Measurements from ENCODE around the gene HSF2BP.
"Not testable (repeated sequence)": the region's sequence is repeated elsewhere in the genome, so short reads cannot be mapped to it uniquely, and the experiment has no call there.

The HSF2BP gene

DNA sequence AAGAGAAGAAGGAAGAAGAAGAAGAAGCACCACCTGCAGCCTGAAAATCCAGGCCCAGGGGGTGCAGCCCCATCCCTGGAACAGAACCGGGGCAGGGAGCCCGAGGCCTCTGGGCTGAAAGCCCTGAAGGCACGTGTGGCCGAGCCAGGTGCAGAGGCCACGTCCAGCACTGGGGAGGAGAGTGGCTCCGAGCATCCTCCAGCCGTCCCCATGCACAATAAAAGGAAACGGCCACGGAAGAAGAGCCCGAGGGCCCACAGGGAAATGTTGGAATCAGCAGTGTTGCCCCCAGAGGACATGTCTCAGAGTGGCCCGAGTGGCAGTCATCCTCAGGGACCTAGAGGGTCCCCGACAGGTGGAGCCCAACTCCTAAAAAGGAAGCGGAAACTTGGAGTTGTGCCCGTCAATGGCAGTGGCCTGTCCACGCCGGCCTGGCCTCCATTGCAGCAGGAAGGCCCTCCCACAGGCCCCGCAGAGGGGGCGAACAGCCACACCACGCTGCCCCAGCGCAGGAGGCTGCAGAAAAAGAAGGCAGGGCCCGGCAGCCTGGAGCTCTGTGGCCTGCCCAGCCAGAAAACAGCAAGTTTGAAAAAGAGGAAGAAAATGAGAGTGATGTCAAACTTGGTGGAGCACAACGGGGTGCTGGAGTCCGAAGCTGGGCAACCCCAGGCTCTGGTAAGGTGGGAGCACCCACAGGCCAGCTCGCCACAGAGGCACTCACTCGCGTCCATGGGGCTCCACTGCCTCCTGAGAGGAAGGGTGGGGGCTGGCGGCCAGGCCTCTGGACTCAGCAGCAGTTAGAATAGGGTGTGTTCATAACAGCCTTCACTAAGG is 28.5 kb upstream of the HSF2BP start:
- no peak overlapping the region for H3K4me3 ChIP-seq (ENCODE audit: low read depth, low read length)

DNA sequence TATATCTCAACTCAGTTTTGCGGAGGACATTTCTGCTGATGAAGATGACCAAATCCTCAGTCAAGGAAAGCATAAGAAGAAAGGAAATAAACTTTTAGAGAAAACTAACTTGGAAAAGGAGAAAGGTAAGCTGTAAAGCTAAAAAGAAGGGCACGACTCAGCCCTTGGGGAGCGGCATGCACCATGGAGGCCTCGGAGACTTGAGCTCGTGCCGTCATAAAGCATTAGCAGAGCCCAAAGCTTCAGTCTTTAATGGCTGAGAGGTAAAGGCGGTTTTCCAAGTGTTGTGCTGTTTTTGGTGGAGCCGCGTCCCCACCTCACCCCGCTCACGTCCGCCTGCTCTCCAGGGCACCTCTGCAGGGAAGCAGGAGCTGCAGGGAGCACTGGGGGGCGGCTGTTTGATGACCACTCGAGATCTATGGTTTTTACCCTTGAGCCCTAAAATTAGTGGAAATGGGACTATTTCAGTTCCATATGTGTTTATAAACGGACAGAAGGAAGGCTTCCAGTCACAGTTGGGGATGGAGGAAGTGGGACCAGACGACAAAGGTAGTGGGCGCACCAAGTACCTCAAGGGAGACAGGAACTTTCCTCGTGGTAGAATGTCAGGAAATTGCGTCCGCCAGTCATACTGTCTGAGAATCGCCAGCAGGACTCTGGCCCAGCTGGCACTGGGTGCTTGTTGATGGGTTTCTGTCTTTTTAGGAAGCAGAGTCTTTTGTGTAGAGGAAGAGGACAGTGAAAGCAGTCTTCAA is 27.7 kb upstream of the HSF2BP start:
- no peak overlapping the region for H3K4me3 ChIP-seq (ENCODE audit: low read depth, low read length)

DNA sequence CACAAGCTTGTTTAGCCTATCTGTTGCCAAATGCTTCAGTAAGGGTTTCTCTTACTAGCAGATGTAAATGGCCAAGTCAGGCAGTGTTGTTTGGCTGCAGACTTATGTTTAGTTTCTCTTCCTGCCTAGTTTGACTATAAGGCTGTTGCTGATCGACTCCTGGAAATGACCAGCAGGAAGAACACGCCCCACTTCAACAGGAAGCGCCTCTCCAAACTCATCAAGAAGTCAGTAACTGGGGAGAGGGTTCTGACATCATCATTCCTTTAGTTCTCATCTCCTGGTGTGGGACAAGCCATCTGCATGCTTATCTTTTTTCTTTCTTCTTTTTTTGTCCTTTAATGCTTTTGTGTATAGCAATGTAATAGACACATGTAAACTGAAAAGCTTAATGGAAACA is 25.1 kb upstream of the HSF2BP start:
- no peak overlapping the region for H3K4me3 ChIP-seq (ENCODE audit: low read depth, low read length)

DNA sequence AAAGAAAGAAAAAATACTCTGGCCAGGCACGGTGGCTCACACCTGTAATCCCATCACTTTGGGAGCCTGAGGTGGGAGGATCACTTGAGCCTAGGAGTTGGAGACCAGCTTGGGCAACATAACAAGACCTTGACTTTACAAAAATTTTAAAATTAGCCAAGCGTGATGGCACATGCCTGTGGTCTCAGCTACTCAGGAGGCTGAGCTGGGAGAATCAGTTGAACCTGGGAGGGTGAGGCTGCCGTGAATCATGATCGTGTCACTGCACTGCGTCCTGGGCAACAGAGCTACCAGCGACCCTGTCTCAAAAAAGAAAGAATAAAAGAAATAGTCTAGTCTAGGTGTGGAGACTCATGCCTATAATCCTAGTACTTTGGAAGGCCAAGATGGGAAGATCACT is 22.4 kb upstream of the HSF2BP start:
- no peak overlapping the region for H3K4me3 ChIP-seq (ENCODE audit: low read depth, low read length)

DNA sequence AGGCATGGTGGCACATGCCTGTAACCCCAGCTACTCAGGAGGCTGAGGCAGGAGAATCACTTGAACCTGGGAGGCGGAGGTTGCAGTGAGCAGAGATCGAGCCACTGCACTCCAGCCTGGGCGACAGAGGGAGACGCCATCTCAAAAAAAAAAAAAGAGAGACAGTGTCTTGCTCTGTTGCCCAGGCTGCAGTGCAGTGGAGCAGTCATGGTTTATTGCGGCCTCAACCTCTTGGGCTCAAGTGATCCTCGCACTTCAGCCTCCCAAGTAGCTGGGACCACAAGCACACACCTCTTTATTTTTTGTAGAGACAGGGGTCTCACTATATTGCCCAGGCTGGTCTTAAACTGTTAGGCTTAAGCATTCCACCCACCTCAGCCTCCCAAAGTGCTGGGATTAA is 21.1 kb upstream of the HSF2BP start:
- H3K4me3 ChIP-seq (ENCODE audit: low read depth, low read length): not testable (repeated sequence)

DNA sequence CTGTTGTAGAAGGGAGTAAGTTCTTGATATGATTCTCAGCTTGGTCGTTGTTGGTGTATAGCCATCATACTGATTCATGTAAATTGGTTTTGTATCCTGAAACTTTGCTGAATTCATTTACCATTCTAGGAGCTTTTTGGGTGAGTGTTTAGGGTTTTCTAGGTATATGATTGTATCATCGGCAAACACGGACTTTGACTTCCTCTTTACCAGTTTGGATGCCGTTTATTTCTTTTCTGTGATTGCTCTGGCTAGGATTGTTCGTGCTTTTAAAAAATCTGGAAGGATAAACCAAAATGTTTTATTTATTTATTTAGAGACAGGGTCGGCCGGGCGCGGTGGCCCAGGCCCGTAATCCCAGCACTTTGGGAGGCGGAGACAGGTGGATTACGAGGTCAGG is 20.7 kb upstream of the HSF2BP start:
- no peak overlapping the region for H3K4me3 ChIP-seq (ENCODE audit: low read depth, low read length)

DNA sequence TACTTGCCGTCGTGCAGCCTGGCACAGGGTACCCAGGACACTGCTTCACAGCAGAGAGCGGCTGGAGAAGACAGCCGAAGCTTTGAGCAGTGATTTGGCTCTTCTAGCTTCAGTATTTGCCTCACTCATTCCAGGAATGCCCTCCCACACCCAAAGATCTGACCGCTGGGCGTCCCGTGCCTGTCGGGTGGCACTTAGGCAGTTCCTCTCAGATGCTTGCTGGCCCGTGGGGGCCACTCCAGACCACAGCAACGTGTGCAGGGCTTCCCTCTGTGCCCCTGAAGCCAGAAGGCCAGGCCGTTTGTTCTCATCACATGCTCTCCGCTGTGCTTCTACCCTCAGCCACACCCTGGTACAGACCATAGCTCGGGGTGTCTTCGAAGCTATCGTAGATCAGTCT is 17.1 kb upstream of the HSF2BP start:
- no peak overlapping the region for H3K4me3 ChIP-seq (ENCODE audit: low read depth, low read length)

DNA sequence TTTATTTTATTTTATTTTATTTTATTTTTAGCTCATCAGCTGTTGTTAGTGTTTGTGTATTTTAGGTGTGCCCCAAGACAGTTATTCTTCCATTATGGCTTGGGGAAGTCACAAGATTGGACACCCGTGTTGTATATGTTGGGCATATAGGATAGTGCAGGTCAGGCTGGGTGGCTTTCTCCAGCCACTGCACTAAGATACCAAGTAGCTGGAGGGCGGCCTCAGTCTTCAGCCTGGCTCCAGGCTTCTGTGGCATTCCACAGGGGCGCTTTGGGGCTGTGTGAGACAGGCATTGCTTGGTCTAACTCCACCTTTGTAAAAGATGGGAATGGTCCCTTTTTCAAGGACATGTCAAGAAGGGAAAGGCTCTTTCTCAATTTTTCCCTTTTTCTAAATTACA is 16.6 kb upstream of the HSF2BP start:
- no peak overlapping the region for H3K4me3 ChIP-seq (ENCODE audit: low read depth, low read length)

DNA sequence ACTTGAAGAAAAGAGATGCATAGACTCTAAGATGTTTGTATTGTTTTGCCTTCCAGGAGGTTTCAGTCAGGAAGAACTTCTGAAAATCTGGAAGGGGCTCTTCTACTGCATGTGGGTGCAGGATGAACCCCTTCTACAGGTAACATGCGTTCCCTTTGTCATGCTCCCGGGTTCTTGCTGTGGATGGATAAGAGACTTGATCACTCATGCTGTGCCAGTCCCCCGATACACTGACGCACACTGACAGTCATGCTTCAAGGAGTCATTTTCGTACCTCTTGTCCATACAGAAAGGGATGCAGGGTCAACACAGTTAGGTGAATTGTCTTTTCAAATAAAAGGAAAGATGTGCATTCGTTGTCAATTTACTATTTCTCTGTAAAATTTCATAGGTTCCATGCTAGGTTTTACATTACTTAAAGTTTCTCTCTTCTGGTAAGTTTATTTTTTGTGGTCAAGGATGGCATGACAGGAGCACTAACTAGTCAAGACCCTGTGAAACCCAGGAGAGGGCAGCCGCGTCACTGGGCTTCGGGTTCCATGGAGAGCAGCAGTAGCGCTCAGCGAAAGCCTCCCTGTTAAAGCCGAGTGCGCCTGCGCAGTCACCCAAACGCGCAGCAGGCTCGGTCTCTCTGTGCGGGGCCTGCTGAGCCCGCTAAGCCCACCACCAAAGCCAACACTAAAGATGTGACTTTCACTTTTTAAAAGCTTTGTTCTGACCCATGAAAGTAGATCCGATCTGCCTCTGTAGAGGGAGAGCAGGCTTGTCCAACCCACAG is 10.7 kb upstream of the HSF2BP start:
- no peak overlapping the region for H3K4me3 ChIP-seq (ENCODE audit: low read depth, low read length)

DNA sequence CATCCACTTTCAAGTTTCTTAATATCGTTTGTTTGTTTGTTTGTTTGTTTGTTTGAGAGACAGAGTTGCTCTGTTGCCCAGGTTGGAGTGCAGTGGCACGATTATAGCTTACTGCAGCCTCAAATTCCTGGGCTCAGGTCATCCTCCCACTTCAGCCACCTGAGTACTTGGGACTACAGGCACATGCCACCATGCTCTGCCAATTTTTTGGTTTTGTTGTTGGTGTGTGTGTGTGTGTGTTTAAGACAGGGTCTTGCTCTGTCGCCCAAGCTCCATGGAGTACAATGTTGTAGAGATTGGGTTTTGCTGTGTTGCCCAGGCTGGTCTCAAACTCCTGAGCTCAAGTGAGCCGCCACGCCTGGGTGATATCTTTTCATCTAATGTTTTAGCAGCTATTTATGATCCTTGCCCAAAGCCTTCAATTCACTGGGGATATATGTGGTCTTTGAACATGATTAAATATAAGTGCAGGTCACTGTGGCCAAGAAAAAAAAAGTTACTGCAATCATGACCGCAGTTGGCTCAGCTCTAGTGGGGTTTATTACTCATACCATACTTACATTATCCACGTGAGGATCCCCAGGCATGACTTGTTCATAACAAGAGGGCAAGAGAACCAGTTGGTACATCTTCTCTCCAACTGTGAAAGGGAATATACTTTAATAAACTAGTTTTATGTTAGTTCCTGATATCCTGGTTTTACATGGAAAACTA is 8.1 kb upstream of the HSF2BP start:
- H3K4me3 ChIP-seq (ENCODE audit: low read depth, low read length): no peak overlapping the region

DNA sequence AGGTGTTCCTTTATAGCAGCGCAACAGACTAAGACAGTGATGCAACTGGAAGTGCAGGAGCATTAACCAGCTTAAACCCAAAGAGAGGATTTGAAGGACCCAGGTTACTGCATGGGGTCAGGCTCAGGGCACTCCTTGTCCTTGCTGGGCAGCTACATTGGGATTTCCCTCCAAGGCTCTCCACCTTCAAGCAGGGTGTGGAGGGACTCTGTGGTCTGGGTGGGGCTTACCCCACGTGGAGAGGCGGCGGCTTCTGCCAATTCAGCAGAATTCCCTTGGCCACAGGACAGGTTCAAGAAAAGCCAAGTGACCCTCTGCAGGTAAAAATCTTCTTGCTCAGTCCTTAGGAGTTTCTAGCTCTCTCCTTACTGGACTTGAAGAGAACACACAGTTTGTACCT is 6.6 kb upstream of the HSF2BP start:
- H3K4me3 ChIP-seq (ENCODE audit: low read depth, low read length): no peak overlapping the region

DNA sequence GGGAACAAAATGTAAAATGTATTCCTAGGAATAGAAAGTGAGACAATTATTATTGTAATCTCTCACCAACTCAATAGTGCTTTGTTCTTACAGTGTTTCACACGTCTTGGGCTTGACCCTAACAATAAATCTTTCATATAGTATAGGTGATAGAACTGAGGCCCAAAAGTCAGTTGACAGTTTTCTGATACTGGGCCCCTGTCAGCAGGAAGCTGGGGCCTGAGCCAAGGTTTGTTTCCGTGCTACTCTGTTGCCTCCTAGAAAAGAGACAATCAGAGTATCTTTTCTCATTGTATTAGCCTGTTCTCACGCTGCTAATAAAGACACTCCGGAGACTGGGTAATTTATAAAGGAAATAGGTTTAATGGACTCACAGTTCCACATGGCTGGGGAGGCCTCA is 5.1 kb upstream of the HSF2BP start:
- no peak overlapping the region for H3K4me3 ChIP-seq (ENCODE audit: low read depth, low read length)

DNA sequence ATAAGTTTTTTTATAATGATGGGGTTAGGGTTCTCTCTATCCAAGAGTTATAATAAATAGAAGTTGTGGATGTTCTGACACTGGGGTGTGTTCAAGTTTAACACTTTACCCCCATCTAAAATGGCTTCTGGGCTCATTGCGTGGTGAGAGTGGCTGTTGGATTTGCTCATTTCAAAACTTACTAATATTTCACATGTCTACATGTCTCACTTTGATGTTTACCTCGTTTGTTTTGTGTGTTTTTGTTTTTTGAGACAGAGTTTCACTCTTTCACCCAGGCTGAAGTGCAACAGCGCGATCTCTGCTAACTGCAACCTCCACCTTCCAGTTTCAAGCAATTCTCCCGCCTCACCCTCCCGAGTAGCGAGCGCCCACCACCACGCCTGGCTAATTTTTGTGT is 3.7 kb upstream of the HSF2BP start:
- H3K4me3 ChIP-seq (ENCODE audit: low read depth, low read length): no peak overlapping the region

DNA sequence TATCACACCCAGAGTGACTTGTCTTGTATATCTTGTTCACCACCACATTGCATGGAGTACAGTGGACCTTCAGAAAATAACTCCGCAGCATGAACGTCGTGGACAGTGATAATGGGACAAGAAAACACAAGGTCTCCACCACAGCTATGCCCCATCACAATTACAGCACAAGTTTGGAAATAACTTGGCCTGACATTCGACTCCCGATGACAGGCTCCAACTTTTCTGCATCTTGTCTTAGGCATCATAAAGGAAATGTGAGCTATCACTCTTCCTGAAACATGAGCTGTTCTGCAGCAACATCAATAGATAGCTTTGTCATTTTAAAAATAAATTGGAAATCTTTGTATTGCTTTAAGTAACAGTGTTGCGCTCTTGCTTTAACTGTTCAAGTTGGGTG is 3.0 kb upstream of the HSF2BP start:
- H3K4me3 ChIP-seq (ENCODE audit: low read depth, low read length): no peak overlapping the region

DNA sequence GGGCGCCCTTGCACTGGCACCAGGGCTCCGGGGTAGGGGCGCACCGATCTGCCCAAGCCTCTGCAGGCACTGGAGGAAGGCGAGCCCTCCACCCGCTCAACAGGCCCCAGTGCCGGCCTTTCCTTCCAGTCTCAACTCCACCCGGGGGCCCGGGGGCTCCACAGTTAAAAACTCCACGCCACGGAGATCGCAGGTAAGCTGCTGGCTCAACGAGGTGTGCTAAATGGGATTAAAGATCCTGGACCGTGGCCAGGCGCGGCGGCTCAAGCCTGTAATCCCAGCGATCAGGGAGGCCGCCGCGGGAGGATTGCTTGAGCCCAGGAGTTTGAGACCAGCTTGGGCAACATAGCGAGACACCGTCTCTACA is 536 bp downstream of the HSF2BP start:
- H3K4me3 ChIP-seq (ENCODE audit: low read depth, low read length): no peak overlapping the region

DNA sequence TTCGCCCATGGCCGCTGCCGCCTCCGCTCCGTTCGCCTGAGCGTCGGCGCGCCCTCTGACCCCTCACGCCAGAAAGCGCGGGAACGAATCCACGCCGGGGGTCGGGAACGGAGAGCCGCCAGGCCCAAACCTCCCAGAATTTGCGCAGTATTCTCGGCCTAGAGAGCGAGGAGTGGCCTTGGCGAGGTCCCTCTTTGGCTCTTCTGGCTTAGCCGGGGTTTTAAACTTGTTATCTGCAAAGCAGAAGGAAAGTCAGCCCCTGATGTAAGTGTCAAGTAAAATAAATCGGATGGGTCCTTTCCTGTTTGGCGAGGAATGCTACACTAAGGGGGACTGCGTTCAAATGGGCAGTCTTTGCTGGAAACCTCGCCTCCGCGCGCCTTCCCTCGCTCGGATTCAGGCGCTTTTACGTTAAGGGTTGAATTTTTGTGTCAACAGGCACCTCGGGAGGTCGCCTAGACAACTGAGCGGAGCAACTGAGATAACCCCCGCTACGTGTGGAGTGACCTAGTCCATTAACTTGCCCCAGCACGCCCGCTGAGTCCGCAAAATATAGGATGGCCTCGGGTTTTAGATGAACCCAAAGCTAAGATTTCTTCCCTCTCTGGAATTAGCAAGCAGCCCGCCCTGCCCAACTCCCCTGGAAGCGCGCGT is 1.1 kb downstream of the HSF2BP start:
- H3K4me3 ChIP-seq (ENCODE audit: low read depth, low read length): no peak overlapping the region

DNA sequence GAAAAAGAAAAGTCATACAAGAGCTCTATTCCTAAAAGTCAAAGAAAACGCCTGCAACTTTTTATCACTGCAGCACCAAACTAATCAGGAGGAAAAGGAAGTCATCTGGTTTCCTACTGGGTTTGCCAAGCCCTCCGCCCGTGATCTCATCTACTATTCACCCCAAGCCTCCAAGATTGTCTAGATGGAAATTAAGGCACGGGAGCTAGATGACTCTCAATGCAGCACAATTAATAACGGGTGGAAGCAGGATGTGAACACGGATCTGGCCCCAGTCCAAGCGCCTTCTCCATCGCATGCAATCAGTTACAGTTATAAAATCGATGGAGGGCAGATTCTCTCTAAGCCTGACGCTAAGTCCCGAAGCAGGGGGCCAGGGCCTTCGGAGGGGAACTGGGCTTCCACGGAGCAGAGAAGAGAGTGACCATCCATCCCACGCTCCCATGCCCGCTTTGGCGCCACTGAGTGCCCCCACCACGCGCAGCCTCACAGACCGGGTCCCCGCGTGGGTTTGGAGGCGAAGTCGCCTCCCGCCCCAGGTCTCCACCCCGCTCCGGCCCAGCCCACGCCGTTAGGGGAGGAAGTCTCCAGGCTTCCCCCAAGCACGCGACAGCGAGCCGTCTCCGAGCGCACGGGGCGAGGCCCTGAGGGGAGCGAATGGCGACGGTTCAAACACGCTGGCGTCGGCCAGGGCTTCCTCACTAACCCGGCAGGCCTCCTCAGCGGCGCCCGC is 1.8 kb downstream of the HSF2BP start:
- no peak overlapping the region for H3K4me3 ChIP-seq (ENCODE audit: low read depth, low read length)

DNA sequence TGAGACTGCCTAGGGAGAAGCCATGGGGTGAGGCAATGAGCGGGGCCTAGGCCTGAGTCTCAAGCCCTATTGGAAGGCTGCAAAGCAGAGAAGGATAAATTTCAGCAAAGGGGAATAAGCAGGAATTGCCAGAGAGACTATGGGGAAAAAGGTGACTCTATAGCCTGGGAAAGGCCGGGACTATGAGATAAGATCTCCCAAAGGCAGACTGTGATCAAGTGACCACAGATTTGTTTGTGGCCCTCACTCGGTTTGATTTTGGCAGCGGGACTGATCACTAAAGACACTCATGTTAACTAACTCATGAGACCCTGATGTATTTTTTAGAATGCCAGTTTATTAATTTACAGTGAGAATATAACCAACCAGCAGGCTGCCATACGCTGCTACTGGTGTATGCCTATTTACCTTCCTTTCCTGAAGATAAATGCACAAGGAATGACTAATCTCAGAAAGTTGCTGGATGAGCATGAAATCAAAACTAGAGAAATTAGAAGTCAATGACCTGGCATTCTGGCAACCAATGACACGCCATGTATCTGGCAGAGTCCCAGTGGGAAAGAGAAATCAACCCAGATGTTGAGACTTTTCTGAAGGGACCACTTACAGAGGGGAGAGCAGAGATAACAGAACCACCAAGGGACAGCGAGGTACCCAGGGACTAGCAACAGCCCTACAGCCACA is 4.3 kb downstream of the HSF2BP start:
- H3K4me3 ChIP-seq (ENCODE audit: low read depth, low read length): no peak overlapping the region

DNA sequence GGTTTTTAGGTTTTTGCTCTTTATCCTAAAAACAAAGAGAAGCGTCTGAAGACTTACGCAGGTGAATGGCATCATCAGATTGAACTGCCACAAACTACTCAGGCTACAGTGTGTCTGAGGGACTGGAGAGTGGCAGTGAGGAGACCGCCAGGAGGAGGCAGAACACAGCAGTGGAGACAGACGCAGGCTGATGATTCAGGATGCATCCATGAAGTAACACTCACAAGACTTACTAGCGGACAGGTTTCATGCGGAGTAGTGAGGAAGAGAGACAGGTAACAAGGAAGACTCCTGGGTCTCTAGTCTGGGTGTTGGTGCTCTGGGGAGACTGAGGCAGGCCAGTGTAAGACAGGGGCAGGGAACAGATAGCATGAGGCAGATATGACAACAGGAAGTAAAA is 5.7 kb downstream of the HSF2BP start:
- no peak overlapping the region for H3K4me3 ChIP-seq (ENCODE audit: low read depth, low read length)

All from iPS-11a (cell line).